Left hindlimb (tissue), 1 donor: ENCODE results near the gene OR10Z1.

Experiments used
- DNase-seq: peaks from one replicate; pipeline ENCODE4 v3.0.0-alpha.2; 2018

Gene OR10Z1

GRCh38 chr1:158604968-158605367, at the start of gene OR10Z1:
TSS of gene OR10Z1 (plus strand) at chr1:158605268. CDS start at chr1:158606439, 1,171 bp downstream.
- DNase-seq = no peak

DNA sequence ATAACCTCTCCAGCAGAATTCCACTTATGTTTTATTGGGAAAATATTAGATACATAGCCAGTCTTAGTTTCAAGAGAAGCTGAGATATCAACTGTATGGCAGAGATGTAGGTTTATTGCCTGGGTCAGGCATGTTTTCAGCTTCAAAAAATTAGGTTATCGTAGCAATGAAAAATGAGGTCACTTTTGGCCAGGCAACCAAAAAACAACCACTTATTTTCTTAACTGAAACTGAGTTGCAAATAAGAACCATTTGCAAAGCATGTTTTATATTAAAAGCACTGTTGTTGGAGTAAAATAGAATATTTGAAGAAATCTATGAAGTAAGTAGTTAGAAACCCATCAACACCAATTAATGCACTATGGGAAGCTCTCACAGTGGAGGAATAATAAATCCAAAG, 45.4 kb upstream of the OR10Z1 start:
- no peak for DNase-seq

GRCh38 chr1:158563853-158564252, 41.2 kb upstream of the OR10Z1 start:
- no peak for DNase-seq

GRCh38 chr1:158564608-158565007, 40.5 kb upstream of the OR10Z1 start:
- no peak for DNase-seq

- DNase-seq = no peak
Measured at GRCh38 chr1:158570480-158570879, 34.6 kb upstream of the OR10Z1 start, which contains the start of gene OR6P1. TSS of gene OR6P1 (minus strand) at chr1:158570580. CDS start at chr1:158563604, 6,976 bp downstream.

DNA sequence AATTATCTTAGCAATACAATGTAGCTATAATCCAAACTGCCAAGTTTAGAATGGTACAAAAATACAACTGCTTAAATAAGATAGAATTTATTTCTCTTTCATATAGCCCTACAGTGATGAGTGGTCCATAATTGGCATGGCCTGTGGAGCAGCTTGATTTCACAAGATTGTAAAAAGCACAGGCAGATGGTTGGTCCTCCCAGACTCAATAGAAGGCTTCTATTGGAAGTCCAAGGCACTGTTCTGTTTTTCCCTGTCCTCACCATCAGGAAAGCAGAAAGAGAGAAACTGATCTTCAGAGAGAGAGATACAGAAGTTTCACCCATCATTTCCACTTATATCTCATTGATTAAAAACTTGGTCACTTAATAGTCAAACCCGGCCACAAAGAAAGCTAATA, 32.8 kb upstream of the OR10Z1 start:
- no peak for DNase-seq

- DNase-seq = no peak
Measured at GRCh38 chr1:158577561-158577960, 27.5 kb upstream of the OR10Z1 start.

DNA sequence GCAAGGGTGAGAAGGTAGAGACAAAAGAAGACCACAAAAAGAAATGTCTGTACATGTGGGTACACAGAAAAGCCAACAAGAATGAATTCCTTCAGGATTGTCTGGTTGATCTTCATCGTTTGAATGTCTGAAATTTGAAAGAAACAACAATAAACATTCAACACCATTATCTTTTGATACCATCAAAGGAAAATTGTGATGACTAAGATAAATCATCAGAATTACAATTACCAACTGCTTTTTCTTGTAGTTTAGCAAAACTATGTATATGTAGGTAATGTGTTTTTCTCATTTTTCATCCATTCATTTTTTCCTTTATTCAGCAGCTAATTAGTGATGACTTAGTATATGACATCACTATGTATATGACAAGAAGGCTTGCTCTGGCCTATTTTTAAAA, 25.3 kb upstream of the OR10Z1 start, which contains the start of gene OR10X1:
Gene OR10X1, minus strand, starts transcription at position 167 of the 400 bp plus-strand sequence. Its CDS starts 0 bp downstream, at position 167.
- no peak for DNase-seq

- DNase-seq = no peak
Measured at GRCh38 chr1:158583962-158584361, 21.1 kb upstream of the OR10Z1 start.

DNA sequence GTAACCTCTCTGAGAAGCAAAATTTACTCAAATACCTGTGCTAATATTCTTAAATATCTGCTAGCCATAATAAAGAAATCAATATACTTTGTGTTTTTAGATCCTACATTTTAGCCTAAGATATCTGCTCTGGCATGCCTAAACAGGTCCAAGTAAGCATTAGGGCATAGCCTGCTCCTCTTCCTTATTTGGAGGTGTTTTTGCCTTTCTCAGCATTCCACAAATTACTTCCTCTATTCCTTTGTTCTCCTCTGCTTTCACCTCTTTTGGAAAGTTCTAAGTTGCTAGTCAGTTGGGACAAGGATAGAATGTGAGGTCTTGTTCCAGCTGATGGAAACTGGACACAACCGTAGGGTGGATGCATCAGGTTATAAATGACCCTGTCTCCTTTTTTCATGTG, 18.1 kb upstream of the OR10Z1 start:
- DNase-seq = no peak

- DNase-seq = no peak
Measured at GRCh38 chr1:158600735-158601134, 4.3 kb upstream of the OR10Z1 start.

- no peak for DNase-seq
Measured at GRCh38 chr1:158607296-158607695, 2.2 kb downstream of the OR10Z1 start.

- no peak for DNase-seq
Measured at GRCh38 chr1:158611916-158612315, 6.8 kb downstream of the OR10Z1 start.

GRCh38 chr1:158613764-158614163, 8.7 kb downstream of the OR10Z1 start:
- no peak for DNase-seq

DNA sequence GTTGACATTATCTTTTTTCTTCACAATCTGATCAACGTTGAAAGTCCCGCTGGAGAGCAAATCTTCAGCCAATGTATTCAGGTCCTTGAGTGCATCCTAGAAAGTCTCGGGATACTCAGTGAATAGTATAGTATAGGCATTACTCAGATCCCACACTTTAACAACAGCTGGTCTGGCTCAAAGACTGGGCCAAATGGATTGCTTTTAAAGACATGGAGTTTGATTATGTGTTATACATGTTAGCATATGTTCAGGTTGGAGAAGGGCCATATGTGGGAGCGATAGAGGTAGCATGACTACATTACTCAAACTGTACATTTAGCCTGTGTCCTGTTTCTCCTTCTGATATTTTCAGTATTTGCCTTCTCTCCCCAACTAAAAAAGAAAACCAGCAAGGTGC, 33.1 kb downstream of the OR10Z1 start:
- no peak for DNase-seq

DNA sequence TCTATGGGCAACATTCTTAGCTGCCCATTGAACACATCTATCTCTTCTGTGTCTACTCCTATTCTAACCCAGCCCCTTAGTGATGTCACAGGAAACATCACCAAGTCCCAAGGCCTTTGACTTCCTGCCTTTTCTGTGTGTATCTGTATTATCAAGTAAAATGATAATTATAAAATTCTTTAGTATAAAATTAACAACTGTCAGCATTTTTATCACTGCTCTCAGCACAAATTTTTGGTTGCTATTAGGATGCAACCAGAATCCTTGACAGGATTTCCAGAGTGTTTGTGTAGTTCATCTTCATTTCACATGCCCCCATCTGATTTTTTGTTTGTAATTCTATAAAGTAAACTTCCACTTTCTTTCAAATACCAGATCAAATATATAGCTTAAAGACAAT, 33.8 kb downstream of the OR10Z1 start:
- DNase-seq = no peak

GRCh38 chr1:158644449-158644848, 39.4 kb downstream of the OR10Z1 start:
- no peak for DNase-seq

DNA sequence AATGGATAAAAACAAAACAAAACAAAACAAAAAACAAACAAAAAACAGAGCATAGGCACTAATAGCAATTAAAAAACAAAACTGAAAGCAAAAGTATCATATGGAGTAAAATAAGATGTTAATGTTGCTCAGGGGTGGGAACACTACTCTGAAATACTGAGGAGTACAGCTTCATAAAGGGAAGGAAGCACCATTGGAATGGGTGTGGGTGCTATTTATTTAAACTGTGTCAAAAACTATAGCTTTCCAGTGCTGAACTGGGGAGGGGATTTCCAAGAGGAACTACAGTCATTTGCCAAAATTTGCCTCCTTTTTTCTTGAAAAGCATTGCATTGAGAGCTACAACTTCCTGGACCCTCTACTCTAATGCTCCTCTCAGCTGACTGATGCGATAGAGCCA, 41.4 kb downstream of the OR10Z1 start:
- DNase-seq = no peak

DNA sequence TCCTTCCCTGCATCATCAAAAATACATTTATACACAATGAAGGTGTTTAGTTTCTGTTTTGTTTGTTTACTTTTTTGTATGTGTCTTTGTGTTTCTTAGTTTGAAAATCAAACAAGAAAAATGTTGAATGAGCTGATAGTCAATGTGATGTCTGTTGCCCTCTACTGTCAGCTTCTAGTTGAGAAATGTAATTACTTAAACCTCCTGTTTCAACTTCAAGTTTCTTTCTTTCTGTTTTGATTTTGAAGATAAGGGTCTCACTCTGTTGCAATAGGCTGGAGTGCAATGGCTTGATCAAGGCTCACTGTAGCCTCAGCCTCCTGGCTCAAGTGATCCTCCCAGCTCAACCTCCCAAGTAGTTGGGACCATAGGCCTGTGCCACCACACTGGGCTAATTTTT, 44.0 kb downstream of the OR10Z1 start:
- DNase-seq = no peak

DNA sequence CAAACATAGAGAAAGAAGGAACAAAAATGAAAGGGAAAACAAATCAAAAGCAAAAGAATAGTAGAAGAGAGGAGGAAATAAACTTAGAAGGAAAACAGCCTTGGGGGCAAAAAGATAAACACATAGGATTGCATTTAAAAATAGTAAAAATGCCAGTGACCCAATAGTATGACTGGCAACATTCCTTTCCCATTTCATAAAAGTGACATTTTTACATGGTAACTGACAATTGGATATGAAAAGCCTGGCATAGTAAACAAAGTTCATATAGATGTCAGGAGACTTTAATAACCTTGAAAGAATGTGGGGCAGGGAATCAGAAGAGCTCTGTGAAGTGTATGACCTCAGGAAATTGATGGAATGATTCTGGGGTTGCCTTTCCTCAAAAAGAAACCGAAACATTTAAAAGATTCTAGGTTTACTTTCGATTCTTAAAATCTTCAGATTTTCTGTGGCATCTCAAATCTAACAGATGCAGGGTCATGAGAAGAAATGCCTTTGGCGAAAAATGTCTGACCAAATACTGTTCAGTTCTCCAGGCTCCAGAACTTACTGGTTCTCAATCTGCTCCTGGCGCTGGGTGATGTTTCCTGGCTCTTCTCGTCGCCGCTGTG, 47.8 kb downstream of the OR10Z1 start:
- DNase-seq = no peak

DNA sequence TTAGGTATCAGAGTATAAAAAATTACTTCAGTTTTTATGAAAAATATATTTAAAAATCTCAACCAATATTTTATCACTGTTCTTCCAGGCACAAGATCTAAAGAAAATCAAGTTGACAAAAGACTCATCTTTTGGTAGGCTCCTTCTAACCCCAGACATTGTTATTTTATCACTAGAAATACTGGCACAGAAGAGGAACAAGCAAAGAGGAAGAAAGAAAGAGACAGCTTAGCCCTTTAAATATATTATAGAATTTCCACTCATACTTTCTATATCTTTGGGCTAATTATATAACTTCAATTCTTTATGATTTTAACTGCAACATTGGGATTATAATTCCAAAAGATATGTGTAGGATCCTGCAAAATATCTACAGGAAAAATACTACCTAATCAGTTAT, 49.0 kb downstream of the OR10Z1 start:
- DNase-seq = no peak

GRCh38 chr1:158654571-158654970, 49.5 kb downstream of the OR10Z1 start:
- DNase-seq = no peak
